ENCODE measurements around the gene DLX6.

DNA sequence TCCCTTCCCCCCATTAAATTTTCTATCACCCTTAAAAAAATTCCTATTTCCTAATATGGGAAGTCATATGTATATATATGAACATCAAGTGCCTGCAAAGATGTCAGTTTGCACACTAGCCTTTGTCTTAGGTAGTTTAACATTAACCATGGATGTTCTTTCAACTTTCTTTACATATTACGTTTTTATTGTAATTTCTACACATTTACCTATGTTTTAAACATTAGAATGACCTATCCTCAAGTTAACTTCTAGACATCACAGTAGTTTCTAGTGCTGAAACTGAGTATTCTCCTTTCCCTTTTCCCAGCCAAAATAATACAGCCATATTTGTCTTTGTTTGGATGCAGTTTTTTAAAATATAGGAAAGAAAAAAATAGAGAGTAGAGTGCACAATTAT is 5.8 kb downstream of the DLX6 start:
- TF ChIP-seq, protein P1, sequence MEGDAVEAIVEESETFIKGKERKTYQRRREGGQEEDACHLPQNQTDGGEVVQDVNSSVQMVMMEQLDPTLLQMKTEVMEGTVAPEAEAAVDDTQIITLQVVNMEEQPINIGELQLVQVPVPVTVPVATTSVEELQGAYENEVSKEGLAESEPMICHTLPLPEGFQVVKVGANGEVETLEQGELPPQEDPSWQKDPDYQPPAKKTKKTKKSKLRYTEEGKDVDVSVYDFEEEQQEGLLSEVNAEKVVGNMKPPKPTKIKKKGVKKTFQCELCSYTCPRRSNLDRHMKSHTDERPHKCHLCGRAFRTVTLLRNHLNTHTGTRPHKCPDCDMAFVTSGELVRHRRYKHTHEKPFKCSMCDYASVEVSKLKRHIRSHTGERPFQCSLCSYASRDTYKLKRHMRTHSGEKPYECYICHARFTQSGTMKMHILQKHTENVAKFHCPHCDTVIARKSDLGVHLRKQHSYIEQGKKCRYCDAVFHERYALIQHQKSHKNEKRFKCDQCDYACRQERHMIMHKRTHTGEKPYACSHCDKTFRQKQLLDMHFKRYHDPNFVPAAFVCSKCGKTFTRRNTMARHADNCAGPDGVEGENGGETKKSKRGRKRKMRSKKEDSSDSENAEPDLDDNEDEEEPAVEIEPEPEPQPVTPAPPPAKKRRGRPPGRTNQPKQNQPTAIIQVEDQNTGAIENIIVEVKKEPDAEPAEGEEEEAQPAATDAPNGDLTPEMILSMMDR (IDR thresholded peaks at IDR 0.05; ENCODE audit: low read depth, low read length, poor library complexity, severe bottlenecking), result no peak
- TF ChIP-seq EZH2phosphoT487 (IDR thresholded peaks at IDR 0.05; ENCODE audit: borderline replicate concordance, low read length), result no peak
